ENCODE results near the gene NTRK3.

- TF ChIP-seq CTCF (IDR thresholded peaks at IDR 0.05; ENCODE audit: insufficient read depth, low read length) (no peak), POLR2AphosphoS5 (IDR thresholded peaks at IDR 0.05; ENCODE audit: low read depth) (no peak), SPI1 (IDR thresholded peaks at IDR 0.05; ENCODE audit: borderline replicate concordance, low read depth) (peak; percentile 11; the same call in 1 of the 2 replicates)
These were observed 427.0 kb downstream of the NTRK3 start for GRCh38 chr15:87829332-87830050.
